Trophoblast cell (in vitro differentiated cells and primary cell): ENCODE data around the gene ULK1.
"Not testable (repeated sequence)": the region's sequence is repeated elsewhere in the genome, so short reads cannot be mapped to it uniquely, and the experiment has no call there.

Experiments
- DNase-seq, 2 donors: peaks; one replicate each; pipeline ENCODE4 v3.0.0-alpha.2; 2016
- H2AFZ ChIP-seq: 2 replicates; pipeline ENCODE4 v1.6.1; 2013; ENCODE audit warnings: low read length, moderate library complexity, mild to moderate bottlenecking; ENCODE audit not compliant: insufficient read depth, poor library complexity
- H2AK5ac ChIP-seq: 2 replicates; pipeline ENCODE4 v1.6.1; 2013; ENCODE audit warnings: mild to moderate bottlenecking, low read length
- H2BK120ac ChIP-seq: 2 replicates; pipeline ENCODE4 v1.6.1; 2013; ENCODE audit warnings: low read length, mild to moderate bottlenecking, moderate library complexity; ENCODE audit not compliant: insufficient read depth, poor library complexity
- H2BK12ac ChIP-seq: 2 replicates; pipeline ENCODE4 v1.6.1; 2013; ENCODE audit warnings: mild to moderate bottlenecking, low read length, moderate library complexity
- H2BK5ac ChIP-seq: 2 replicates; pipeline ENCODE4 v1.6.1; 2013; ENCODE audit warnings: low read length, low read depth, moderate library complexity, mild to moderate bottlenecking; ENCODE audit not compliant: poor library complexity
- H3K14ac ChIP-seq: 2 replicates; pipeline ENCODE4 v1.6.1; 2013; ENCODE audit warnings: mild to moderate bottlenecking, low read length
- H3K18ac ChIP-seq: 2 replicates; pipeline ENCODE4 v1.6.1; 2013; ENCODE audit warnings: mild to moderate bottlenecking, low read length
- H3K23ac ChIP-seq: 2 replicates; pipeline ENCODE4 v1.6.1; 2013; ENCODE audit warnings: low read length
- H3K27ac ChIP-seq: 2 replicates; pipeline ENCODE4 v1.5.1; 2013; ENCODE audit warnings: low read depth, mild to moderate bottlenecking, inconsistent platforms, low read length, moderate library complexity
- H3K27me3 ChIP-seq: 2 replicates; pipeline ENCODE4 v1.6.1; 2013; ENCODE audit warnings: inconsistent platforms, mild to moderate bottlenecking, low read length, moderate library complexity; ENCODE audit not compliant: insufficient read depth
- H3K36me3 ChIP-seq, 2 experiments: 1 replicate in 1 of 2; 2 replicates in 1 of 2; pipeline ENCODE4 v1.6.1; 2013; ENCODE audit warnings: low read length in 2 of 2, mild to moderate bottlenecking in 2 of 2, moderate library complexity in 1 of 2; ENCODE audit not compliant: insufficient read depth in 2 of 2, control insufficient read depth in 1 of 2
- H3K4ac ChIP-seq: 2 replicates; pipeline ENCODE4 v1.6.1; 2013; ENCODE audit warnings: low read depth, mild to moderate bottlenecking, low read length, moderate library complexity
- H3K4me1 ChIP-seq, 2 experiments: 1 replicate in 1 of 2; 2 replicates in 1 of 2; pipeline ENCODE4 v1.6.1; 2013; ENCODE audit warnings: low read length in 2 of 2, mild to moderate bottlenecking in 2 of 2, moderate library complexity in 1 of 2; ENCODE audit not compliant: insufficient read depth in 2 of 2, control insufficient read depth in 1 of 2
- H3K4me2 ChIP-seq: 2 replicates; pipeline ENCODE4 v1.6.1; 2013; ENCODE audit warnings: inconsistent platforms, mild to moderate bottlenecking, low read length, moderate library complexity
- H3K4me3 ChIP-seq: 2 replicates; pipeline ENCODE4 v1.5.1; 2013; ENCODE audit warnings: mild to moderate bottlenecking, low read depth, low read length, inconsistent platforms
- H3K79me1 ChIP-seq: one replicate; pipeline ENCODE4 v1.6.1; 2013; ENCODE audit warnings: low read length
- H3K79me2 ChIP-seq: 2 replicates; pipeline ENCODE4 v1.6.1; 2013; ENCODE audit warnings: low read length, mild to moderate bottlenecking; ENCODE audit not compliant: control insufficient read depth, insufficient read depth, poor library complexity
- H3K9ac ChIP-seq: 2 replicates; pipeline ENCODE4 v1.6.1; 2013; ENCODE audit warnings: mild to moderate bottlenecking, low read length
- H3K9me3 ChIP-seq: 2 replicates; pipeline ENCODE4 v1.6.1; 2013; ENCODE audit warnings: low read depth, mild to moderate bottlenecking, control low read depth, inconsistent platforms, low read length; ENCODE audit not compliant: insufficient read depth
- H4K12ac ChIP-seq: 2 replicates; pipeline ENCODE4 v1.6.1; 2013; ENCODE audit warnings: low read depth, mild to moderate bottlenecking, low read length, moderate library complexity
- H4K8ac ChIP-seq: 2 replicates; pipeline ENCODE4 v1.6.1; 2013; ENCODE audit warnings: low read depth, mild to moderate bottlenecking, low read length, moderate library complexity
- H4K91ac ChIP-seq: one replicate; pipeline ENCODE4 v1.6.1; 2013; ENCODE audit warnings: low read depth, mild to moderate bottlenecking, low read length, moderate library complexity
- WGBS: extraction: QIAGEN DNeasy Blood & Tissue Kit; methylation state at CpG from one replicate; pipeline ENCODE4 v1.1.7; 2013; ENCODE audit warnings: missing lambda C conversion rate; ENCODE audit not compliant: insufficient read length, insufficient coverage; ENCODE audit errors: extremely low coverage; 5-methylcytosine and 5-hydroxymethylcytosine counted together

ULK1 gene

GRCh38 chr12:131959641-131960589 lies 65.5 kb downstream of the ULK1 start:
- Histone ChIP-seq H3K79me2 (peaks cover 2% of the 10 kb centered on the region), H3K9ac (no peak overlapping the region), H3K4me1 (peaks cover 2 to 3% of the 10 kb centered on the region in 2 experiments), H3K4me2 (no peak overlapping the region), H3K36me3 (peaks cover 6% of the 10 kb centered on the region in 2 experiments), H3K27ac (no peak overlapping the region), H4K12ac (no peak overlapping the region), H3K27me3 (no peaks in the 10 kb centered on the region), H3K23ac (no peak overlapping the region), H2BK120ac (no peak overlapping the region), H3K18ac (no peak overlapping the region), H3K9me3 (no peaks in the 10 kb centered on the region), H3K4ac (peak overlapping the region; percentile 40), H3K4me3 (no peak overlapping the region), H4K8ac (no peak overlapping the region), H2BK5ac (no peak overlapping the region), H3K79me1 (no peaks in the 10 kb centered on the region), H2AK5ac (no peak overlapping the region), H2AFZ (no peak overlapping the region), H3K14ac (no peak overlapping the region), H2BK12ac (no peak overlapping the region), H4K91ac (no peak overlapping the region)
- WGBS, result no CpG with 5 or more reads among the region's 16 CpGs
- no peak for DNase-seq

DNA sequence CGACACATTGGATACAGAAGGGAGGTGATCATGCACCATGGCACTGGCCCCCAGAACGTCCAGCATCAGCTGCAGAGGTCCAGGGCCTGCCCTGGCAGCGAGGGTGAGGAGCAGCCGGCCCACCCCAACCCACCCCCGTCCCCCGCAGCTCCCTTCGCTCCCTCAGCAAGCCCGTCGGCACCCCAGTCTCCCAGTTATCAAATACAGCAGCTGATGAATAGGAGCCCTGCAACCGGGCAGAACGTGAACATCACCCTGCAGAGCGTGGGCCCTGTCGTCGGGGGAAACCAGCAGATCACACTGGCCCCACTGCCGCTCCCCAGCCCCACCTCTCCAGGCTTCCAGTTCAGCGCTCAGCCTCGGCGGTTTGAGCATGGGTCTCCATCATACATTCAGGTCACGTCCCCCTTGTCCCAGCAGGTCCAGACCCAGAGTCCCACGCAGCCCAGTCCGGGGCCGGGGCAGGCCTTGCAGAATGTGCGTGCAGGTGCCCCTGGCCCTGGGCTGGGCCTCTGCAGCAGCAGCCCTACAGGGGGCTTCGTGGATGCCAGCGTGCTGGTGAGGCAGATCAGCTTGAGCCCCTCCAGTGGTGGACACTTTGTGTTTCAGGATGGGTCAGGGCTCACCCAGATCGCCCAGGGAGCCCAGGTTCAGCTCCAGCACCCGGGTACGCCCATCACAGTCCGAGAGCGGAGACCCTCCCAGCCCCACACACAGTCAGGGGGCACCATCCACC lies 66.3 kb downstream of the ULK1 start:
- not testable (repeated sequence) for H3K36me3 ChIP-seq, H2AK5ac ChIP-seq, H4K12ac ChIP-seq, H2BK5ac ChIP-seq, H3K4ac ChIP-seq, H3K27me3 ChIP-seq, H3K9ac ChIP-seq, H2BK120ac ChIP-seq, H3K14ac ChIP-seq, H4K8ac ChIP-seq, H3K9me3 ChIP-seq, DNase-seq, H3K4me3 ChIP-seq, H2BK12ac ChIP-seq, H3K4me2 ChIP-seq, H3K79me1 ChIP-seq, H2AFZ ChIP-seq, H3K4me1 ChIP-seq, H3K23ac ChIP-seq, H3K79me2 ChIP-seq, H3K18ac ChIP-seq, H3K27ac ChIP-seq, H4K91ac ChIP-seq
- no CpG with 5 or more reads among the region's 30 CpGs for WGBS

DNA sequence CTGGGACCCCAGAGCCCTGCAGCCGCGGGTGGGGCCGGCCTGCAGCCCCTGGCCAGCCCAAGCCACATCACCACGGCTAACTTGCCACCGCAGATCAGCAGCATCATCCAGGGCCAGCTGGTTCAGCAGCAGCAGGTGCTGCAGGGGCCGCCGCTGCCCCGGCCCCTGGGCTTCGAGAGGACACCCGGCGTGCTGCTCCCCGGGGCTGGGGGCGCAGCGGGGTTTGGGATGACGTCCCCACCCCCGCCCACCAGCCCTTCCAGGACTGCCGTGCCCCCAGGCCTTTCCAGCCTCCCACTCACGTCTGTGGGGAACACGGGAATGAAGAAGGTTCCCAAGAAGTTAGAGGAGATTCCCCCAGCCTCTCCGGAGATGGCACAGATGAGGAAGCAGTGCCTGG lies 66.9 kb downstream of the ULK1 start:
- H3K4me1 ChIP-seq, H3K23ac ChIP-seq, H3K9me3 ChIP-seq, H2BK120ac ChIP-seq, H4K91ac ChIP-seq, H3K18ac ChIP-seq, H3K4me2 ChIP-seq, H2AK5ac ChIP-seq, H3K27ac ChIP-seq, H3K27me3 ChIP-seq, H4K8ac ChIP-seq, H2BK5ac ChIP-seq, H2BK12ac ChIP-seq, DNase-seq, H4K12ac ChIP-seq, H3K14ac ChIP-seq, H3K79me2 ChIP-seq, H3K79me1 ChIP-seq, H2AFZ ChIP-seq, H3K9ac ChIP-seq, H3K4me3 ChIP-seq, H3K4ac ChIP-seq, H3K36me3 ChIP-seq: not testable (repeated sequence)
- WGBS, result no CpG with 5 or more reads among the region's 20 CpGs

GRCh38 chr12:131962069-131962468 lies 67.6 kb downstream of the ULK1 start:
- peaks cover 6 to 8% of the 10 kb centered on the region in 2 experiments for H3K36me3 ChIP-seq
- no peak overlapping the region for H2BK12ac ChIP-seq
- H2BK5ac ChIP-seq, result no peak overlapping the region
- no peak overlapping the region for H4K91ac ChIP-seq
- no CpG with 5 or more reads among the region's 8 CpGs for WGBS
- peaks cover 2% of the 10 kb centered on the region for H3K79me2 ChIP-seq
- peak overlapping the region; percentile 78 for H3K4ac ChIP-seq
- peak overlapping the region; percentile 59 for H3K9ac ChIP-seq
- H2BK120ac ChIP-seq, result no peak overlapping the region
- no peak for DNase-seq
- H3K27ac ChIP-seq, result no peak overlapping the region
- no peak overlapping the region for H2AK5ac ChIP-seq
- H2AFZ ChIP-seq, result no peak overlapping the region
- H3K79me1 ChIP-seq, result no peaks in the 10 kb centered on the region
- no peaks in the 10 kb centered on the region for H3K27me3 ChIP-seq
- H3K18ac ChIP-seq, result no peak overlapping the region
- H3K4me2 ChIP-seq, result no peak overlapping the region
- H3K4me3 ChIP-seq, result no peak overlapping the region
- no peak overlapping the region for H3K23ac ChIP-seq
- H3K4me1 ChIP-seq, result peaks cover 0 to 2% of the 10 kb centered on the region in 2 experiments
- H3K14ac ChIP-seq, result no peak overlapping the region
- no peaks in the 10 kb centered on the region for H3K9me3 ChIP-seq
- H4K8ac ChIP-seq, result no peak overlapping the region
- H4K12ac ChIP-seq, result no peak overlapping the region
